Ureter (tissue), 1 donor: ENCODE measurements around the gene MOB3C. TPM values are rescaled to one million over a fixed set of nuclear protein-coding genes. Genes with fewer than 3 reads are reported as not detected.
"Not testable (repeated sequence)": the region's sequence is repeated elsewhere in the genome, so short reads cannot be mapped to it uniquely, and the experiment has no call there.

Source experiments
- DNase-seq: peaks from one replicate; pipeline ENCODE4 v3.0.0-alpha.2; 2020; ENCODE audit warnings: low spot score
- total RNA-seq: library from RNA; stranded (reverse); gene quantifications from one replicate; pipeline ENCODE4 v1.2.4, GENCODE V29; 2023
- donor health status: DM: yes; HTN: yes; CAD: no.

Gene MOB3C
- total RNA-seq: 27.9 TPM

DNA sequence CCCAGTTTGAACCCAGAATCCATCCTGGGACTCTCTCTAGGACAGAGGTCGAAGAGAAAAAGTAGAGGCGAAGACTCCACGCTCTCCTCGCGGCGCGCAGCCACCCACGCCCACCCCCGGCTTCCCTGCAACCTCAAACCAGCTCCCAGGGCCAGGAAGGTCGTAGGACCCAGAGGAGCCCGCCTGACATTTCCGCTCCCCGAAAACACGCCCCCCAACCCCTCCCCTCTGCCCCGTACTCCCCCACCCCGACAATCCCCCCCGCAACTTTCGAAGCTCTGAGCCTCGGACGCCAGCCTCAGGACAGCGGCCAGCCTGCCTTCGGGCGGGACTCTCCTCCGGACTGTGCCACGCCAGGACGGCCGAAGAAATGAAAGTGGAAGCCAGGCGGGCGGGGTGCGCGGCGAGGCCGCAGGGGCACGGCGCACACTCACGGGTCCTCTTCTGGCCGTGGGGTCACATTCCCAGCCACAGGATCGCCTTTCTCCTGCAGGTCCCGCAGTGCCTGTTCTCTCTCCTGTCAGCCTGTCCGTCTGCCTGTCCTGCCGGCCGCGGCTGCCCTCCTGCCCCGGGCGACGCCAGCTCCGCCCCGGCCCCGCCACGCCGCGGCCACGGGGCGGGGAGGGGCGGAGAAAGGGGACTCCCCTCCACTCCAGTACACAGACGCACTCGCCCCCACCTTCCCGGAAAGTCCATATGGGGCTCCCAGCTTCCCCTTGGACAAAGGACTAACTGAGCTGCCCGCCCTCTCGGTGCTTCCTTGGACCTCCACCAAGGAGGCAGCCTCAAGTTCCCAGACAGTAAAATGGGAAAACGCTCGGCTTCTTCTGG is at the start of gene MOB3C:
MOB3C (minus strand) TSS at position 535 of the 831 bp plus-strand sequence. CDS start 3,490 bp downstream, outside the sequence.
- DNase-seq: peak; percentile 88

DNA sequence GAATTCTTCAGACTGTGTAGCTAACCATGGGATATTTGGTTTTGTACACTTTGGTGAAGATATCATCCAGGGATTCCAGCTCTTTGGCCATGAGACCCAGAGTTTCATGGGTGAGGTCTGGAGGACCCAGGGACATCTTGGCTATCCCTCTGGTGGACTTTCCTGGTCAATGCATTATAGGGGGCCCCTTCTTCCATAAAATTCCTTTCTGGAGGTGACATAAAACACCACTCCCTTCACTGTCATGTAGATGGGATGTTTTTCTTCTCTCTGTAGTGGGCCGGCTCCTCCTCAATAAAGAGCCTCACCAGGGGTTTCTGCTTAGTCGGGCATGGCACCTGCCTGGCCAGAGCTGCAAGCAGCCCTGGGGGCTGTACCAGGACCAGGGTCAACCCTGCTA is 49.4 kb upstream of the MOB3C start:
- DNase-seq: no peak

DNA sequence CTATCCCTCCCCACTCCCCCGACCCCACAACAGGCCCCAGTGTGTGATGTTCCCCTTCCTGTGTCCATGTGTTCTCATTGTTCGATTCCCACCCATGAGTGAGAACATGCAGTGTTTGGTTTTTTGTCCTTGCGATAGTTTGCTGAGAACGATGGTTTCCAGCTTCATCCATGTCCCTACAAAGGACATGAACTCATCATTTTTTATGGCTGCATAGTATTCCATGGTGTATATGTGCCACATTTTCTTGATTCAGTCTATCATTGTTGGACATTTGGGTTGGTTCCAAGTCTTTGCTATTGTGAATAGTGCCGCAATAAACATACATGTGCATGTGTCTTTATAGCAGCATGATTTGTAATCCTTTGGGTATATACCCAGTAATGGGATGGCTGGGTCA is 46.3 kb upstream of the MOB3C start:
- DNase-seq: not testable (repeated sequence)

DNA sequence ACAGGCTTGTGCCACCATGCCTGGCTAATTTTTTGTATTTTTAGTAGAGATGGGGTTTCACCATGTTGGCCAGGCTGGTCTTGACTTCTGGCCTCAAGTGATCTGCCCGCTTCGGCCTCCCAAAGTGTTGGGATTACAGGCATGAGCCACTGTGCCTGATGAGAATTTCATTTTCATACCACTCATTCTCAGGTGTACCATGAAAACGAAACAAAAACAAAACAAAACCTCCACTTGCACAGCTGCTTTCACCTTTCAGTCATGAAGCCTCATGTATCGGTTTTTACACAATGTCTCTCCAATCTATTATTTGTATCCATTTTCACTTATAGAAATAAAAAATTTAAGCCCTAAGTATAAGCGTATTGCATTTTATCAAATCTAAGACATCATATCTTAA is 43.5 kb upstream of the MOB3C start:
- DNase-seq: not testable (repeated sequence)

DNA sequence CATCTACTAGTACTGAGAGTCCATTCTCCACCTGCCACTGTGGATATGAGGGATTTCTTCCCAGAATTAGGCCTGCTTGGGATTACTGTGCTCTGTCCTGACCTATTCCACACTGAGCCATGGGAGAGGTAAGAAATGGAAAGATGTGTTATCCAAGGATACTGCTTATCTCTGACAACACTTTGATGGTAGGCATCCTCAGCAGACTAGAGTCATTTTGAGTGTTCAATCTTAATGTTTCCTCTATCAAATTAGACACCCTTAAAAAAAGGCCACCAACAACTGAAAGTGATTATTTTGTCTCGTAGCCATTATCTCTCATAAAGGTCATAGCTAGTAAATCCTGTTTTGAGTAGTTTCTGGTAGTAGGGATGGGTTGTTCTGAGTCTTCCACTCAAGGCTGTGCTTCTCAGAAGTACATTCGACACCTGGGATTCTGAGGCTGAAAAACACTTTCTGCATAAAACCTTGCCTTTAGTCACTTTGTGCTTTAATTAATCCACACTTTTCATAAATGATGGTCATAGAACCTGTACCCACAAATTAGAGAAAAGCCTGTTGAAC is 42.8 kb upstream of the MOB3C start:
- DNase-seq: no peak

DNA sequence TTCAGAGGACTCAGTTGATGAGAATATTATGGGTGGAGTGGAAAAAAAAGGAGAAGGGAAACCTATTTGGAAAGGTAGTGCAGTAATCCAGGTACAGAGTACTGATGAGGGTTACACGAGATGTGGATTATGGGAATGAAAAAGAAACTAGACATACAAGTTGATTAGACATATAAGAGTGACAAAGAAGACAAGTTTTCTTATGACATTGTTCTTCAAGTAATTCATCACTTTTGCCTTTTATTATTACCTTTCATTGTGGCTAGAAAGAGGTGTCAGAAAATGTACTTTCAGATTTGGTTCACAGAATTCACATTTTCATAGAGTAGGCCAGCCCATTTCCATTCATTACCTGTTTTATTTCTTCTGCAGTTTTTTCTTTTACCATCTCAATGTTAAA is 41.2 kb upstream of the MOB3C start:
- DNase-seq: no peak

DNA sequence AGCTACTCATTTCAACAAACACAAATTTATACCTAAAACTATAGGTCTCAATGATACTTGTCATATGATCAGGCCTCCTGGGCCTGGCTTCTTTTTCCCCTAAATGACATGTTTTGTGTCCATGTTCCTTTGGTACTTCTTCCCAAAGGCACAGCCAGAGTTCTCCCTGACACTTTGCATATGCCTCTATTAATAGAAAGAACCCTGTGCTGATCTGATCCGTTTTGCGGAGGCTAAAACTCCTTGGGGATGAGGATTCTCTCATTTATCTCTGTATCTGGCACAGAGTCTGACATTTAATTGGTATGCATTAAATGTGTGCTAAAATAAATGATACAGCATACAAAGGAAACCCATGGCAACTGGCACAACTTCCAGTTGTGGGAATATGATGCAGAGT is 40.0 kb upstream of the MOB3C start:
- DNase-seq: no peak

DNA sequence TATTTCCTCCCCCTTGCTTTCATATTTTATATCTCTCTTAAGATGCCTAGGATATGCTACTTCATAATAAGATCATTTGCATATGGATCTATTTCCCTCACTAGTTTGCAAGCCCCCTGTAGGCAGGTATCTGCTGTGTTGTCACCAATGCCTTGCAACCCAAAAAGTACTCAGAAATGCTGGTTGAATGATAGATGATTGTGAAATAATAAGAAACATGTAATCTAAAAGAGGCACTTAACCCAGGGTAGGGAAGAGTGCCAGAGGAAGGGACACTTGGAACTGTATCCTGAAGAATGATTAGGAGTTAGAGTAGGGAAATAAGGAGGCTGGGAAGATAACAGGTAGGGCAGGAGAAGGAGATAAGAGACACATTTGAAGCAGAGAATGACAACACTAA is 39.2 kb upstream of the MOB3C start:
- no peak for DNase-seq

DNA sequence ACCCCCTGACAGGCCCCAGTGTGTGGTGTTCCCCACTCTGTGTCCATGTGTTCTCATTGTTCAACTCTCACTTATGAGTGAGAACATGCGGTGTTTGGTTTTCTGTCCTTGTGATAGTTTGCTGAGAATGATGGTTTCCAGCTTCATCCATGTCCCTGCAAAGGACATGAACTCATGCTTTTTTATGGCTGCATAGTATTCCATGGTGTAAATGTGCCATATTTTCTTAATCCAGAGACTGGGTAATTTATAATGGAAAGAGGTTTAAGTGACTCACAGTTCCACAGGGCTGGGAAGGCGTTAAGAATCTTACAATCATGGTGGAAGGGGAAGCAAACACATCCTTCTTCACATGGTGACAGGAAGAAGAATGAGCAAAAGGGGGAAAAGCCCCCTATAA is 38.1 kb upstream of the MOB3C start:
- not testable (repeated sequence) for DNase-seq

DNA sequence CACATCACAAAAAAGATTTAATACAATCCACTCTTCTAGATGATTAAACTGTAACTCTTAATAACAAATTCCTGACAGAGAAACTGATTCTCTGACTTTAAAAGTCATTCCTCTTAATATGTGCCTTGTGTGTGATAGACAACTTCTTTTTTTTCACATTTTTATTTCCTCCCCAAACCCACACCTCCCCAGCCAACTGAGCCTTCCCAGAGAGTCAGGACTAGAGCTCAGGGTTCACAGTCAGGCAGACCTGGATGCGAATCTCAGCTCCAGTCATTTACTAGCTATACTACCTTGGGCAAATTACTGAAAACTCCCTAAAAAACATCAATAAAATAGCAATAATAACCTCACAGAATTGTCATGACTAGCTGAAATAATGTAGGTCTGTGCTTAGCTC is 37.4 kb upstream of the MOB3C start:
- DNase-seq: no peak

DNA sequence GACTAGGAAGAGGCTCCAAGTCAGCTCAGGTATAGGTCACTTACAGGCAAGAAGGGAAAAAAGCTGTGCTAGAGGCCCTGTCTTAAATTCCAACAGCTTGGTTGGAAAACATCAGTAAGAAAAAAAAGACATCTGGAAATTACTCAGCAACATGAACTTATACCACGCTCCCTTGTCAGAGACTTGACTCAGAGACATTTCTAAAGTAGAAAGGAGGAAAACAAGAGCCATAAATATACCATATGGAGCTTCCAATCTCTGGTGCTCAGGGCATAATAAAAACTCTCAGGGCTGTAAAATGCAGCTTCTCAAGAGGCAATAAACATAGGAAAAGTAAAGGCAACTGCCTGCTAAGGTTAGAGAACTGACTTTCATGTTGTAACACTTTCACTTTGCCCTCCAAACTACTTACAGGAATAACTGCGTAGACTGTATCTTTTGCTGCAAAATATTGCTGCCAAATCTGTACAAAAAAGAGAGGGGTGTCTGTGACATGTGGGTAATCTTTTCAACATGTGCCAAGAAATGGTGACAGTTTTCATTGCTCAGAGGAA is 36.9 kb upstream of the MOB3C start:
- DNase-seq: no peak

DNA sequence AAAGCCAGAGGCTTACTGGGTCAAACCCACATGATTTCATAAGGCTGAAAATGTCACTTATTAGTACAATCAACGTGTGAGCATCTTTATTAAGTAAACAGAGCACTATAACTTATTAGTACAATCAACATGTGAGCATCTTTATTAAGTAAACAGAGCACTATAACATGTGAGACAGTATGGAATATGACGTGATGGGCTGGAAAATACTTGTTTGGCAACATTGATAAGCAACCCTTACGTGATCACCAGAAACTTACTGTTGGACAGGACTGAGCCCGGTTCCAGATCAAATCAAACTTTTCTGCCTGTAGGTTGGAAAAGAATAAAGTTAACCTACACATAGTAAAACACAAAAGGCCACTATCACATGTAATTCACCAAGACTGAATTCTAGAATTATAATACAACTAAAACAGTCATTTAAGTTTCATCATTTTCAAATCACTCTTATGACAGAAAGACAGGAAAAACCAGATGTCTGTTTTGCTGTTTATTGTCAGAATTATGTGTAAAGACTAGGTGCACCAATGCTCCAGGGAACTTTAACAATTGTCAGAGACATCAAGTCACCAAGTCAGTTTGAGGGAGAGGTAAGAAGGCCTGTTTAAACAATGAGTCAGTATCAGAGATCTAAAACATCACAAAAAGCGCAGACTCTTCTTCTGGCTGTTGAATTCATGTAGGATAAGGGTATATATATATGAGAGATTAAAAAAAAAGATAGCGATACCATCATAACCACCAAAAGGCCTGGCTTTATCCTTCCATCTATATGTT is 35.9 kb upstream of the MOB3C start:
- no peak for DNase-seq

DNA sequence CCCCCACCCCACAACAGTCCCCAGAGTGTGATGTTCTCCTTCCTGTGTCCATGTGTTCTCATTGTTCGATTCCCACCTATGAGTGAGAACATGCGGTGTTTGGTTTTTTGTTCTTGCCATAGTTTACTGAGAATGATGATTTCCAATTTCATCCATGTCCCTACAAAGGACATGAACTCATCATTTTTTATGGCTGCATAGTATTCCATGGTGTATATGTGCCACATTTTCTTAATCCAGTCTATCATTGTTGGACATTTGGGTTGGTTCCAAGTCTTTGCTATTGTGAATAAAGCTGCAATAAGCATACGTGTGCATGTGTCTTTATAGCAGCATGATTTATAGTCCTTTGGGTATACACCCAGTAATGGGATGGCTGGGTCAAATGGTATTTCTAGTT is 34.5 kb upstream of the MOB3C start:
- DNase-seq: not testable (repeated sequence)

DNA sequence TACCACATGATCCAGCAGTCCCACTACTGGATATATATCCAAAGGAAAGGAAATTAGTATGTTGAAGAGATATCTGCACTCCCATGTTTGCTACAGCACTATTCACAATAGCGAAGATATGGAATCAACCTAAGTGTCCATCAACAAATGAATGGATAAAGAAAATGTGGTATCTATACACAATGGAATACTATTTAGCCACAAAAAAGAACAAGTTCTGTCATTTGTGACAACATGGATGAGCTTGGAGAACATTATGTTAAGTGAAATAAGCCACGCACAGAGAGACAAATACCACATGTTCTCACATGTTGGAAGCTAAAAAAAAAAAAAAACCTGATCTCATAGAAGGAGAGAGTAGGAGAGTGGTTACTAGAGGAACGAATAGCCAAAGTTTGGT is 33.9 kb upstream of the MOB3C start:
- no peak for DNase-seq

DNA sequence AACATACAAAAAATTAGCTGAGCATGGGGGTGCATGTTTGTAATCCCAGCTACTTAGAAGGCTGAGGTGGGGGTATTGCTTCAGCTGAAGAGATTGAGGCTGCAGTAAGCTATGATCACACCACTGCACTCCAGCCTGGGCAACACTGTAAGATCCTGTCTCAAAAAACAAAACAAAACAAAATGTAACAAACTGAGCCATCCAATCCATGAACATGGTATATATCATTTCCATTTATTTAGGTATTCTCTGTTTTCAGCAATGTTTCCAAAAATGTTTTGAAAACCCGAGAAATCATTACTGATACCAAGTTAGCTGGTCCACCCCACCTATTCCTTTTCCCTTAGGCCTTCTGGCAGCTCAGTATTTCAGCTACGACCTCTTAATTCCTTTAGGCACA is 33.2 kb upstream of the MOB3C start:
- no peak for DNase-seq

DNA sequence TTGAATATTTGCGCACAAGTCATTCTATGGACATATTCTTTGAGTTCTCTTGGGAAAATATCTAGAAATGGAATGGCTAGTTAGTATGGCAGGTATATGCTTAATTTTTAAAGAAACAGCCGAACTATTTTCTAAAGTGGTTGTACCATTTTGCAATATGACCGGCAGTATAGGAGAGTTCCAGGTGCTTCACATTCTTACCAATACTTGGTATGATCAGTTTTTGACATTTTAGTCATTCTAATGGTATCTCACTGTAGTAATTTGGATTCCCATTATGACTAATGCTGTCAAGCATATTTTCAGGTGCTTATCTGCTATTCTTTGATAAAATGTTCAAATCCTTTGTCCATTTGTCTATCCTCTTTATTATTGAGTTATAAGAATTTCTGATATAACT is 31.0 kb upstream of the MOB3C start:
- no peak for DNase-seq

DNA sequence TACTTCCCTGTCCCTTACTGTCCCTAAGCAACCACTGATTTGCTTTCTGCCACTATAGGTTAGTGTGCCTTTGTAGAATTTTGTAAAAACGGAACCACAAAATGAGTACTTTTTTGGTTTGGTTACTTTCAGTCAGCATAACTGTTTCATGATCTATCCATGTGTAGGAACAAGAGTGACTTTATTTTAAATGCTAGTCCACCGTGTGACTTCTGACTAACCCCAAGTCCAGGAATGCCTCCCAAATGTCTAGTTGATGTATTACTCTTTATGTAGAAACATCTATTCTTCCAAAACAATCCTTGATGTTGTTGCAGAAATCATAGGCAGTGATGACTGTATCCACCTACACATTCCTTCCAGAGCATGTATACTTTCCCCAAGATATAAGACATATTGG is 30.2 kb upstream of the MOB3C start:
- DNase-seq: no peak

DNA sequence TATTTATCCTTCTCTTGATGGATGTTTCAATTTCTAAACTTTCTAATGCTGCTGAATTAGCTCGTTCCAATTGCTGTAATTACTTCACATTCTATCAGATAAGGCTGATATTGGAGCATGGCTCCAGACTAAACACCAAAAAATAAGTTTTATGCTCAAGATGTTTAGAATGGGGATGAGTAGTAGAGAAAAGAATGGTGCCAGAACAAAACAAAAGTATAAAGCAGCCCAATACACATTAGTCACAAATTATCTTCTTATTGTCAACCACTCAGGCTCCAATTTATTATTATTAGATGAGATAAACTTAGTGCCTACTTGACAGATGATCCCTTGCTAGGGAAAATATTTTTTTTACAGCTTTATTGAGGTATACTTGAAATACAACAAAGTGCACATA is 29.7 kb upstream of the MOB3C start:
- no peak for DNase-seq

DNA sequence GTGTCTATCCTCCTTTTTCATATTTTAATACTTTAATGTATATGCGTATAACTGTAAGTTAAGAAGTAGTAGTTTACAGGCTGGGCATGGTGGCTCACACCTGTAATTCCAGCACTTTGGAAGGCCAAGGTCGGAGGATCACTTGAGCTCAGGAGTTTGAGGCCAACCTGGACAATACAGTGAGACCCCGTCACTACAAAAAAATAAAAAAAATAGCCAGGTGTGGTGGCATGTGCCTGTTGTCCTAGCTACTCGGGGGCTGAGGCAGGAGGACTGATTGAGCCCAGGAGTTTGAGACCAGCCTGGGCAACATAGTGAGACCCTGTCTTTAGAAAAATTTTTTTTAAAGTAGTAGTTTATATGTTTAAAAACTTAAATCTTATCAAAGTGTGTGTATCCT is 29.2 kb upstream of the MOB3C start:
- no peak for DNase-seq

DNA sequence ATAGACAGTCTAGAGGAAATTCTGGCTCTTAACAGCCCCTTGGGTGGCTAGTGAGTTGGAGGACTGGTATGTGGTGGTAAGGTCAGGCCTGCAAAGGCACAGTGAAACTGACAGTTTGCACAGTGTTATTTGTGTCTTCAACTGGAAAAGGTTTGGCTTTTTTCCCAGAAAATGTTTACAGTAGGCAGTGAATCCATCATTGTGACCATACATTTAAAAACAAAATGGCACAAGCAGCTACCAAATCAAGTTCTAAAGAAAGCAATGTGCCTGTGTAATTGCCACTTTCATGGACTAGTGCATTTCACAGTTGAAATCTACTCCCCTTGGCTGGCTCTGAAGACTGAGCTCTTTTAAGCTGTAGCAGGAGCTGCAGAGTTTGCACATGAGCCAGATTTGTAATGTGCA is 26.8 kb upstream of the MOB3C start:
- DNase-seq: no peak

DNA sequence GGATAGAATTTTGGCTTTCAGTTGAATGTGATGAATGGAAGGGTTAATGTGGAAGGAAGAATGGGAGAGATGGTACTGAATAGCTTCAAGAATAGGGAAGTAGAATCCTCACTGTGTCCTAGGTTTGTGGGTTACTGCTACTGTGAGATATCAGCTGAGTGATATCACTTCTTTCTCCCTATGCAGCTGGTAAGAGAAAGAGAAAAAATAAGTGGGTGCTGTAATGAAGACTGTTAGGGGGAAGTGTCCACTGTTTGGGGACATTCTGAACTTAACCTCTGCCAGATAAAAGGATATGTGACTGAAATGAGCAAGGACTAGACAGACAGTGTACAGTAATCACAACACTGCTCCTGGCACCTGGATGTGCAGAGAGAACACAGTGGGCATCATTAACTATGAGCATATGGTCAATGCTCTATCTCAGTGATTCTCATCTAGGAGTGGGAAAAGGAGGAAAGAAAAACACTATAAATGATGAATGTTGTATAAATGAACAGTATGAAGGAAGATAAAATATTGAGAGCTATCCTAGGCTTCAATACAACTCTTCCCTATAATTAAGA is 25.6 kb upstream of the MOB3C start:
- DNase-seq: no peak

DNA sequence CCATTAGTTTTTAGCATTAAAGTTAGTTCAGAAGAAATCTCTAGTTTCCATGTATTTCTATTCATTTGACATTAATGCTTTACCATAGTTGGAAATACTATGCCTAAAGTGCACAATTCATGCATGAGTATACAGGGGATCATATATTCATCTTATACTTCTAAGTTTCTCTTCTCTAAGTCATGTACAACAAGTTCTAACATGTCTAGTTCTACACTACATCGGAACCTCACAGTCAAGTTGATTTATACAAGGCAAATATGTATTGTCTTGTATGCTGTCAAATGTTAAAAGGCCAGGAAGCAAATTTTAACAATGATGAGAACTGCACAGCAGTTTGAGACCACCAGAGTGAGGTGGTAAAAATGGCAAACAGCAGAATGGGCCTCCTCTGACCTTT is 22.9 kb upstream of the MOB3C start:
- no peak for DNase-seq
